ENCODE measurements around the gene RPL11.
"Not testable (repeated sequence)": the region's sequence is repeated elsewhere in the genome, so short reads cannot be mapped to it uniquely, and the experiment has no call there.

Gene RPL11

GRCh38 chr1:23687680-23688079 is 3.9 kb upstream of the RPL11 start:
- not testable (repeated sequence) for DNase-seq

DNA sequence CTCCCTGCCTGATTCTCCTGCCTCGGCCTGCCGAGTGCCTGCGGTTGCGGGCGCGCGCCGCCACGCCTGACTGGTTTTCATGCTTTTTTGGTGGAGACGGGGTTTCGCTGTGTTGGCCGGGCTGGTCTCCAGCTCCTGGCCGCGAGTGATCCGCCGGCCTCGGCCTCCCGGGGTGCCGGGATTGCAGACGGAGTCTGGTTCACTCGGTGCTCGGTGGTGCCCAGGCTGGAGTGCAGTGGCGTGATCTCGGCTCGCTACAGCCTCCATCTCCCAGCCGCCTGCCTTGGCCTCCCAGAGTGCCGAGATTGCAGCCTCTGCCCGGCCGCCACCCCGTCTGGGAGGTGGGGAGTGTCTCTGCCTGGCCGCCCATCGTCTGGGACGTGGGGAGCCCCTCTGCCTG is 3.3 kb upstream of the RPL11 start:
- DNase-seq: not testable (repeated sequence)

DNA sequence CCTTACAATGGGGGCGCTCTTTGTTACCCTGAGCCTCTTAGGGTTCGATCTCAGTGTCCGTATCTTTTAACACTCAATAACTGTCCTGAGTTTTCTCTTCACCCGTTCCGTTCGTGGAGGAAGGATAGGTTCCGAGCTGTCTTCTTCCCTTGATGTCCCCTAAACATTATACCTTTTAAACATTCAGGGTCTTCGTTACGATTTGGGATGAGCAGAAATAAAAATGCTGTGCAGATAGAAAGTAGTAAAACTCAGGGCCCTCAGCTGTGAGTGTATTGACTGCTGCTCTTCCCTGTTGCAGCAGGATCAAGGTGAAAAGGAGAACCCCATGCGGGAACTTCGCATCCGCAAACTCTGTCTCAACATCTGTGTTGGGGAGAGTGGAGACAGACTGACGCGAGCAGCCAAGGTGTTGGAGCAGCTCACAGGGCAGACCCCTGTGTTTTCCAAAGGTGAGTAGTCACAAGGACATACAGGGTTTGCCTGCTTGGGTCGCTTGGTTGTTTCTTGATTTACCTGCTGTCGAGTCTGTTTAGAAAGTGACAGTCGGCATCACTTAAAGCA is 784 bp downstream of the RPL11 start:
- no peak for DNase-seq

DNA sequence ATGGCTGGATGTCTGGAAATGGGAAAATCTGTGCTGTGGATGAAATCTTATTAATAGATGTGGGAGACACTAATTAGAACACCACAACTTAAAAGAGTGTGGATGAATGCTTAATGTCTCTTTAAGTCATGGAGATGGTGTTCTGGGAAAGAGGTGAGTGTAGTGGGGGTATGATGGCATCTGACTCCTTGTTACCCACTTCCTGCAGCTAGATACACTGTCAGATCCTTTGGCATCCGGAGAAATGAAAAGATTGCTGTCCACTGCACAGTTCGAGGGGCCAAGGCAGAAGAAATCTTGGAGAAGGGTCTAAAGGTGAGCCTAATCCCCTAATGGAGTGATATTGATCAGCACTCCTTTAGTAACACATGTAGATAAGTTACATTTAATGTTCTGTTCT is 2.0 kb downstream of the RPL11 start:
- no peak for DNase-seq

DNA sequence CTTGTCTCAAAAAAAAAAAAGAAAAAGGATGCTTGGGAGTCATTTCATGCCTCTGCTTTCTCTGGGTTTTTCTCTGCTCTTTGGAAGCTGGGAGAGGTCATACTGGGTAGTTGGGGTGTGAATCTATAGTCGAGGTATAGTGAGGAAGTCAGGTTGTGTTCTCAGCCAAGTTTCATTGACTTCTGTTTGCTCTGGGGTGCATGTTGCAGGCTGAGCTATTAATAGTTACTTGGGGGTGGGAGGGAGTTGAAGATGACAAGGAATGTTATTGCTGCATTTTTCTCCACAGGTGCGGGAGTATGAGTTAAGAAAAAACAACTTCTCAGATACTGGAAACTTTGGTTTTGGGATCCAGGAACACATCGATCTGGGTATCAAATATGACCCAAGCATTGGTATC is 2.8 kb downstream of the RPL11 start:
- DNase-seq: no peak

DNA sequence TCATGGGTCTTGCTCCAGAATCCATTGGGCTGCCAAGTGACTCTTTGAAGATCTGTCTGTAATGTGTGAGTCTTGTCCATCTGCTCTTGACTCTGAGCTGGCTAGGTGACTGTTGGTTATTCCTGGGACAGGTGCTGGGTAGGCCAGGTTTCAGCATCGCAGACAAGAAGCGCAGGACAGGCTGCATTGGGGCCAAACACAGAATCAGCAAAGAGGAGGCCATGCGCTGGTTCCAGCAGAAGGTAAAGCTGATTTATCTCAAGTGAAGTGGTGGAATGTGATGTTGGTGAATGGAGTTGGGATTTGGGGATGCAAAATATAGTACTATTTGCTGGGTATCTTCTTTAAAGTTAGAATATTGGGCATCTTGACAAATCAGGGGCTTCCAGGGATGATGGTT is 4.1 kb downstream of the RPL11 start:
- no peak for DNase-seq

DNA sequence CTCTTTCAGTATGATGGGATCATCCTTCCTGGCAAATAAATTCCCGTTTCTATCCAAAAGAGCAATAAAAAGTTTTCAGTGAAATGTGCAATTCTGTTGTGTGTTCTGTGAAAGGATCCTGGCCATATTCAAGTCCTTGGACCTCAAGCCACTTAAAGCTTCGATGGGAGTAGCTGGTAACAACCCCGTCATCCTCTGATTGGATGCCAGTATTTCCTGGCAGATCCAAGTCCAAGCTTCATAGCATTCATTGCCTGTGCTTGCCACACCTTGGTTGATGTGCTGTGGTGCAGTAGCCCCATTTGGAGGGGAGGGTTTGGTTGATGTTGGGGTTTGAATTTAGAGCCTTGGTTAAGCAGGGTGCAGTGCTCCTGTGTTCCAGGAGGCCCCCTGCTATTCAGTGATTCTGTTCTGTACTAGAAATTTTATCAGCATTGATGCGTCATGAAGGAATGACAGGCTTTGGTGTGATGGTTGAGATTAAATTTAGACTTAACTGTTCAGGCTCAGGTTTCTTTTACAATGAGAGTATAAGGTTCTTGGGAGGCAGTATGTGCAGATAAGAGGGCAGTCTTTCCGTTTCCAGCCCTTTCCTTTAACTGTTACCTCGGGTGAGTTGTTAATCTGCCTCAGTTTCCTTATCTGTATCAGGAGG is 4.9 kb downstream of the RPL11 start:
- no peak for DNase-seq

- no peak for DNase-seq
Measured at GRCh38 chr1:23698466-23698865, 6.9 kb downstream of the RPL11 start.

GRCh38 chr1:23699280-23700179 is 7.9 kb downstream of the RPL11 start:
- DNase-seq: no peak

DNA sequence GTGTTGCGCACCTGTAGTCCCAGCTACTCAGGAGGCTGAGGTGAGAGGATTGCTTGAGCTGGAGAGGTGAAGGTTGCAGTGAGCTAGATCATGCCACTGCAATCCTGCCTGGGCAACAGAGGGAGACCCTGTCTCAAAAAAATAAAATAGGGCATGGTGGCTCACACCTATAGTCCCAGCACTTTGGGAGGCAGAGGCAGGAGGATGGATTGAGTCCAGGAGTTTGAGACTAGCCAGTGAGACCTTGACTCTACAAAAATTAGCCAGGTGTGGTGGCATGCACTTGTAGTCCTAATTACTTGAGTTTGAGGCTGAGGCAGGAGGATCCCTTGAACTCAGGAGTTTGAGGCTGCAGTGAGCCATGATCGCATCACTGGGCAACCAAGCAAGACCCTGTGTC is 9.7 kb downstream of the RPL11 start:
- no peak for DNase-seq

DNA sequence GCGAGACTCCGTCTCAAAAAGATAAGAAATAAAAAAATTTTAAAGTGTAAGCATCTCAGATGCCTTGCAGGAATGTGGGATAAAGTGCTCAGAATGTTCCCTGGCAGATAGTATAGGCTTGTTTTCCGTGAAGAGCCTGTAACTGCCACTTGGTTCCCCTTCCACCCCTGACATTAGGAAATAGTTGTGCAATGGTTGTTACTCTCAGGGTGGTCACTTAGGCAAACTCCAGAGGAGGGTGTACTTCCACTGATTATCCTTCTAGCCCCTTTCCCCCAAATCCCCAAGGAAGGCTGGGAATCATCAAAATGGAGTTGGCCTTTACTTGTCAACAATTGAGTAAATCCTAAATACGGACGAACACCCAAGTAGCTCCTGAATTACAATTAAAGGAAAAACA is 10.4 kb downstream of the RPL11 start:
- no peak for DNase-seq

- no peak for DNase-seq
Measured at GRCh38 chr1:23704834-23705495, 13.4 kb downstream of the RPL11 start.

DNA sequence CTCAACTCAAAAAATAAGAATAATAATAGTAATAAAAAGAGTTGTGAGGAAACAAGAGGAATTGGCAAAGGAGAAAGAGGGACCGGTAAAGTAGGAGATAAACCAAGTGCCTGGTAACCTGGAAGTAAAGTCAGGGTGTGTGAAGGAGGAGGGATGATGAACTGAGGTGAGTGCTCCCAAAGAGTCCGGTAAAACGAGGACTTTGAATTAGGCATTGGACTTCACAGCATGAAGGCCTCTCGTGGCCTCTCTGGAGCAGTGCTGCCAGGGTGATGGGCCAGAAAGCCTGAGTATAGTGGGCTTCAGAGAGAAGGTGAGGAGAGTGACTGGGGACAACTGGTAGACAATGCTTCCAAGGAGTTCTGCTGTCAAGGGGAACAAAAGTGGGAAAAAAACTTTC is 17.6 kb downstream of the RPL11 start:
- no peak for DNase-seq

GRCh38 chr1:23718482-23718881 is 26.9 kb downstream of the RPL11 start:
- DNase-seq: no peak

GRCh38 chr1:23719162-23719820 is 27.7 kb downstream of the RPL11 start:
- DNase-seq: no peak

DNA sequence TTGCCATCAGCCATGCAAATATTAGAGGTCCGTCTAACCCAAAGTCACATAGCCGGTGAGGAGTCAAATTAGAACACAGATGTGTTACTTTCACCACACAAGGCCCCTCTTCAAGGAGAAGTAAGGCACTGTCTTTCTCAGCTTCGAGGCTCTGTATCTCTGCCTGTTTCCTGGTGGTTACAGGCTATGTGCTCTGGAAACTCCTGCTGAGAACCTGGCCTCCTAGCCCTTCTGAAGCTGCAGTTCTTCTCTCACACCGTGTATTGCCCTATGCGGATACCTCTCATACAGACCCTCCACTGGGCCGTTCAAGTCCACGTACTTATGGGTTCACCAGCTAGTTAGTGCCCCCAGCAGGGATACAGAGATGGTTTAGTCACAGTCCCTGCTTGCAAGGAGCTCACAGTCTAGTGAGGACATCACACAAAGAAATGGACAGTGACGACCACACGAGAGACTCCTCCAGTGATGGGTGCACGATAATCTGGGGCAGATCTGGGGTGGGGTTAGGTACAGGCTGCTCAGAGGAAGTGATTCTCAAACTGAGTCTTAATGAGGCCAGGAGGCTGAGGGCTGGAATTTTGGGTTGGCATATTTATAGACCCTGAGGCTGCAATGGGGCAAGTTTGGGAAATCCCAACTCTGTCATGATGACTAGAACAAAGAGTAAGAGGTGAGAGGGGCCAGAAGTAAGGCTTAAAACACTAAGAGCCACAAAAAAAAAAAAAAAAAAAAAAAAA is 28.8 kb downstream of the RPL11 start:
- DNase-seq: peak; percentile 13

DNA sequence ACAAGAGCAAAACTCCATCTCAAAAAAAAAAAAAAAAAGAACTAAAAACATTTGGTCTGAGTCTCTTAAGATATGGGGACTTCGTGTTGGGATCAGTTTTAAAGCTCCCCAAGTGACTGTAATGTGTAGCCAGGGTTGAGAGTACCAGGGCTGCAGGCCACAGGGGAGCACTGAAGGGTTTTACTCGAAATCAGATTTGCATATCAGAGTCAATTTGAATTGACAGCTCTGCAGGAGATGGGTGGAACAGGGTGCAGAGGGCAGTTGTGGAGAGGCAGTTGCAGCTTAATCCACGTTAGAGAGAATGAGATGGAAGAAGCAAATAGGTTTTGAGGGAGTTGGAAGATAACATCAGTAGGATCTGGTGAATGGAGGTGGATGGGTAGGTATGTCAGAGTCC is 31.0 kb downstream of the RPL11 start:
- DNase-seq: no peak

DNA sequence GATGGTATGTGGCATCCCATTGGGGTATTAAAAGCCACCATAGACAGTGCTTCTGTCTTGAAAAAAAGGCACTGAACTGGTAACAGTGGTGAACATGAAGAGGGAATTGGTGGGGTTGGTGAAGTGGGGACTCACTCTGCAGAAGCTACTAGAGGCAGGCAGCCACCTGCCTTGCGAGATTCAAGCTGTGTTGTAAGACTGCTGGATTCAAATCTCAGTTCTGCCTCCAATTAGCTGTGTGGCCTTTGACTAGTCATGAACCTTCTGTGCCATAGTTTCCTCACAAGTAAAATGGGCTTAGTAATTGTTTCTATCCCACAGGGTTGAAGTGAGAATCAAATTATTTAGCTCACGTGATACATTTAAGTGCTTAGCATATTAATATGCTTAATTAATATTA is 35.1 kb downstream of the RPL11 start:
- DNase-seq: no peak

DNA sequence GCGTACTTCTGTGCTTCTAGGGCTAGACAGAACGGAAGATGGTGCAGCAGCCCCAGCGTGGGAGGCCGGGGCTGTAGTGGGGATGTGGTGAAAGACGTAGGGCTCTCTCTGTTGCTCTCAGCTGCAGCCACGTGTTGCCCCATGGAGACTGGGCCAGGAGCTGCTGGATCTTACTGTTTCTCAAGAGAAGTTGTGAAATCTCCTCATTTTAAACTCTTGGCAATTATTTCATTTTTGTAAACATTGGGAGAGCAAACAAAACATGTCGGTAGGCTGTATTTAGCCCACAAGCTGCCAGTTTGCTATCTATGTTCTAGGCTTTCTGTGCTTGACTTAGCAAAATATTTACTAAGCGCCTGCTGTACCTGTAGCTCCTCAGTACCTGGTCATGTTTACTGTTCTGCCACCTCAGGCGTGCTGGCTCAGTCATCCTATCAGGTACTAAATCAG is 35.8 kb downstream of the RPL11 start:
- DNase-seq: no peak

- no peak for DNase-seq
Measured at GRCh38 chr1:23732363-23733224, 41.0 kb downstream of the RPL11 start.

- DNase-seq: not testable (repeated sequence)
Measured at GRCh38 chr1:23733281-23733680, 41.7 kb downstream of the RPL11 start.
